A549 (cell line): ENCODE results near the gene EPHB1. TPM values are rescaled to one million over a fixed set of nuclear protein-coding genes. Genes with fewer than 3 reads are reported as not detected.

Experiments used
- ATAC-seq, 2 experiments: fragments of 200-7000 bp in 1 of 2; fragments of >200 bp in 1 of 2; cut with Nextera tagmentation in 1 of 2; cut with Tn5 transposase in 1 of 2; 3 replicates each; pipeline versions ENCODE4 v1.8.0 to v1.9.1; 2018 to 2020; ENCODE audit warnings: mild to moderate bottlenecking in 1 of 2, moderate library complexity in 1 of 2
- CTCF ChIA-PET: fragments of 300-600 bp; sonication (Branson Sonifier 250); formaldehyde crosslinking; extraction: SDS; loops from one replicate; lab custom pipeline; 2021; ENCODE audit warnings: antibody characterized with exemption, inconsistent platforms; lab: Yijun Ruan, JAX
- POLR2A ChIA-PET: fragments of 350-600 bp; formaldehyde crosslinking; extraction: SDS; loops from one replicate; lab custom pipeline; 2021; ENCODE audit warnings: antibody characterized with exemption, inconsistent platforms; lab: Yijun Ruan, JAX
- DNase-seq, 2 experiments: peaks; one replicate each; pipeline versions ENCODE4 v3.0.0 to v3.0.0-alpha.2; 2011 to 2016; ENCODE audit warnings: low read depth in 1 of 2, low spot score in 1 of 2
- FAIRE-seq: peaks from 2 replicates; lab custom pipeline; 2011; peaks lifted over from hg19 to GRCh38; lab: Jason Lieb, UNC
- H3K27ac ChIP-seq, 2 experiments: fragments of >200 bp; sonication (Bioruptor Twin); formaldehyde crosslinking; 3 replicates each; pipeline ENCODE4 v1.5.1; 2016 to 2017
- H3K4me1 ChIP-seq: fragments of >200 bp; sonication (Bioruptor Twin); formaldehyde crosslinking; 3 replicates; pipeline ENCODE4 v1.6.1; 2016
- H3K4me2 ChIP-seq: fragments of >200 bp; sonication (Bioruptor Twin); formaldehyde crosslinking; 3 replicates; pipeline ENCODE4 v1.6.1; 2016
- H3K4me3 ChIP-seq: fragments of >200 bp; sonication (Bioruptor Twin); formaldehyde crosslinking; 3 replicates; pipeline ENCODE4 v1.5.1; 2016
- H3K9me3 ChIP-seq: fragments of >200 bp; sonication (Bioruptor Twin); formaldehyde crosslinking; 3 replicates; pipeline ENCODE4 v1.6.1; 2016
- BHLHE40 ChIP-seq: IDR thresholded peaks from 2 replicates; pipeline ENCODE4 v1.6.1; 2012; ENCODE audit warnings: low read depth, low read length, inconsistent platforms
- CBX2 ChIP-seq: fragments of 200-600 bp; sonication (generic); IDR thresholded peaks from 2 replicates; pipeline ENCODE4 v1.6.1; 2016; ENCODE audit warnings: low read depth, mild to moderate bottlenecking, borderline replicate concordance
- FOSB ChIP-seq: fragments of 250-450 bp; sonication (Bioruptor Pico); IDR thresholded peaks from 2 replicates; pipeline ENCODE4 v1.5.0; 2020; ENCODE audit warnings: mild to moderate bottlenecking, moderate library complexity
- FOXS1 ChIP-seq: fragments of 250-450 bp; sonication (Bioruptor Pico); IDR thresholded peaks from 2 replicates; pipeline ENCODE4 v1.5.0; 2020; ENCODE audit warnings: mild to moderate bottlenecking, moderate library complexity
- GATA3 ChIP-seq: IDR thresholded peaks from 2 replicates; pipeline ENCODE4 v1.6.1; 2012; ENCODE audit warnings: borderline replicate concordance
- HMGXB4 ChIP-seq: fragments of 250-450 bp; sonication (Bioruptor Pico); IDR thresholded peaks from 2 replicates; pipeline ENCODE4 v1.5.0; 2021; ENCODE audit warnings: mild to moderate bottlenecking, moderate library complexity, borderline replicate concordance
- HOXA7 ChIP-seq: fragments of 250-450 bp; sonication (Bioruptor Pico); IDR thresholded peaks from 2 replicates; pipeline ENCODE4 v1.5.0; 2020; ENCODE audit warnings: mild to moderate bottlenecking, moderate library complexity
- HOXB13 ChIP-seq: fragments of 250-450 bp; sonication (Bioruptor Pico); IDR thresholded peaks from 2 replicates; pipeline ENCODE4 v1.5.0; 2020; ENCODE audit warnings: low read depth, mild to moderate bottlenecking, moderate library complexity
- KDM5A ChIP-seq: fragments of 200-600 bp; sonication (generic); IDR thresholded peaks from 2 replicates; pipeline ENCODE4 v1.6.1; 2016; ENCODE audit warnings: antibody characterized with exemption, mild to moderate bottlenecking
- MAZ ChIP-seq: fragments of 150-350 bp; IDR thresholded peaks from 2 replicates; pipeline ENCODE4 v1.6.1; 2014; ENCODE audit warnings: antibody characterized with exemption, low read depth, low read length, borderline replicate concordance
- MYC ChIP-seq: IDR thresholded peaks from 2 replicates; pipeline ENCODE4 v1.6.1; 2012; ENCODE audit warnings: mild to moderate bottlenecking, inconsistent platforms, low read length, improper control_type of control experiment, borderline replicate concordance
- NFE2L2 ChIP-seq: fragments of 150-350 bp; conservative IDR thresholded peaks from 2 replicates; pipeline ENCODE4 v1.6.1; 2014; ENCODE audit warnings: low read length
- POLR2A ChIP-seq: IDR thresholded peaks from 2 replicates; pipeline ENCODE4 v1.6.1; 2012; ENCODE audit warnings: mild to moderate bottlenecking, low read length
- RAD21 ChIP-seq, 2 experiments: fragments of >200 bp in 1 of 2; sonication (Bioruptor Twin) in 1 of 2; formaldehyde crosslinking in 1 of 2; IDR thresholded peaks in 1 of 2; conservative IDR thresholded peaks in 1 of 2; 2 replicates in 1 of 2; 3 replicates in 1 of 2; pipeline ENCODE4 v1.6.1; 2012 to 2018; ENCODE audit warnings: inconsistent platforms in 1 of 2
- RFX5 ChIP-seq: fragments of 450-650 bp; IDR thresholded peaks from 2 replicates; pipeline ENCODE4 v1.7.1; 2014; ENCODE audit warnings: antibody characterized with exemption, mild to moderate bottlenecking, moderate library complexity
- SMC3 ChIP-seq: fragments of >200 bp; sonication (Bioruptor Twin); formaldehyde crosslinking; IDR thresholded peaks from 3 replicates; pipeline ENCODE4 v1.6.1; 2018; ENCODE audit warnings: inconsistent platforms
- SREBF2 ChIP-seq: fragments of 450-650 bp; IDR thresholded peaks from 2 replicates; pipeline ENCODE4 v1.6.1; 2014; ENCODE audit warnings: mild to moderate bottlenecking, moderate library complexity
- ZNF302 ChIP-seq: fragments of 250-450 bp; sonication (Bioruptor Pico); IDR thresholded peaks from 2 replicates; pipeline ENCODE4 v1.9.0; 2021; ENCODE audit warnings: inconsistent platforms, mild to moderate bottlenecking, moderate library complexity
- WGBS: methylation state at CpG from one replicate; pipeline ENCODE4 v1.1.6; 2017; ENCODE audit errors: missing lambda C conversion rate; 5-methylcytosine and 5-hydroxymethylcytosine counted together
- polyA plus RNA-seq, 4 experiments: library from polyadenylated mRNA; depleted of rRNA in 3 of 4; stranded (reverse); fragments of >200 nt; fragmentation: RNase III in 1 of 4; extraction: RNeasy Plus Mini Kit Qiagen cat#74134 plus additional on column Dnase treatment in 1 of 4; gene quantifications; 2 replicates in 3 of 4; 3 replicates in 1 of 4; pipeline ENCODE4 v1.2.3, GENCODE V29; 2011 to 2017
- TF ChIP-seq, protein P1 (sequence below): fragments of 200-600 bp; sonication (generic); IDR thresholded peaks from 2 replicates; pipeline ENCODE4 v1.6.1; 2016; ENCODE audit warnings: antibody characterized with exemption, mild to moderate bottlenecking, moderate library complexity
- TF ChIP-seq, protein P2 (sequence below): IDR thresholded peaks from 2 replicates; pipeline ENCODE4 v1.6.1; 2012
- TF ChIP-seq, protein P3 (sequence below): IDR thresholded peaks from 2 replicates; pipeline ENCODE4 v1.6.1; 2012; ENCODE audit warnings: low read depth, borderline replicate concordance
- TF ChIP-seq, protein P4 (sequence below): fragments of 150-350 bp; IDR thresholded peaks from 2 replicates; pipeline ENCODE4 v1.6.1; 2014; ENCODE audit warnings: low read depth, mild to moderate bottlenecking, low read length

Gene EPHB1
- polyA plus RNA-seq, 2 of the 4 experiments (the other 2 are of a cell fraction): 0.18 to 0.21 TPM

- DNase-seq (peak in 1 of 2 experiments; percentile 1), ATAC-seq (no peak), FAIRE-seq (no peak)
- Histone ChIP-seq H3K4me3 (no peak overlapping the region), H3K9me3 (no peaks in the 10 kb centered on the region), H3K4me2 (no peak overlapping the region), H3K27ac (no peak overlapping the region), H3K4me1 (no peaks in the 10 kb centered on the region)
- POLR2A ChIA-PET: no interaction called here
- CTCF ChIA-PET: no interaction called here
- 0% methylated on average over 2 of the region's 2 CpGs for WGBS
- no peak for TF ChIP-seq POLR2A
- TF ChIP-seq, protein P1, sequence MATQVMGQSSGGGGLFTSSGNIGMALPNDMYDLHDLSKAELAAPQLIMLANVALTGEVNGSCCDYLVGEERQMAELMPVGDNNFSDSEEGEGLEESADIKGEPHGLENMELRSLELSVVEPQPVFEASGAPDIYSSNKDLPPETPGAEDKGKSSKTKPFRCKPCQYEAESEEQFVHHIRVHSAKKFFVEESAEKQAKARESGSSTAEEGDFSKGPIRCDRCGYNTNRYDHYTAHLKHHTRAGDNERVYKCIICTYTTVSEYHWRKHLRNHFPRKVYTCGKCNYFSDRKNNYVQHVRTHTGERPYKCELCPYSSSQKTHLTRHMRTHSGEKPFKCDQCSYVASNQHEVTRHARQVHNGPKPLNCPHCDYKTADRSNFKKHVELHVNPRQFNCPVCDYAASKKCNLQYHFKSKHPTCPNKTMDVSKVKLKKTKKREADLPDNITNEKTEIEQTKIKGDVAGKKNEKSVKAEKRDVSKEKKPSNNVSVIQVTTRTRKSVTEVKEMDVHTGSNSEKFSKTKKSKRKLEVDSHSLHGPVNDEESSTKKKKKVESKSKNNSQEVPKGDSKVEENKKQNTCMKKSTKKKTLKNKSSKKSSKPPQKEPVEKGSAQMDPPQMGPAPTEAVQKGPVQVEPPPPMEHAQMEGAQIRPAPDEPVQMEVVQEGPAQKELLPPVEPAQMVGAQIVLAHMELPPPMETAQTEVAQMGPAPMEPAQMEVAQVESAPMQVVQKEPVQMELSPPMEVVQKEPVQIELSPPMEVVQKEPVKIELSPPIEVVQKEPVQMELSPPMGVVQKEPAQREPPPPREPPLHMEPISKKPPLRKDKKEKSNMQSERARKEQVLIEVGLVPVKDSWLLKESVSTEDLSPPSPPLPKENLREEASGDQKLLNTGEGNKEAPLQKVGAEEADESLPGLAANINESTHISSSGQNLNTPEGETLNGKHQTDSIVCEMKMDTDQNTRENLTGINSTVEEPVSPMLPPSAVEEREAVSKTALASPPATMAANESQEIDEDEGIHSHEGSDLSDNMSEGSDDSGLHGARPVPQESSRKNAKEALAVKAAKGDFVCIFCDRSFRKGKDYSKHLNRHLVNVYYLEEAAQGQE: peak; percentile 88
Observed at GRCh38 chr3:135125171-135125801, 330.2 kb downstream of the EPHB1 start.

DNA sequence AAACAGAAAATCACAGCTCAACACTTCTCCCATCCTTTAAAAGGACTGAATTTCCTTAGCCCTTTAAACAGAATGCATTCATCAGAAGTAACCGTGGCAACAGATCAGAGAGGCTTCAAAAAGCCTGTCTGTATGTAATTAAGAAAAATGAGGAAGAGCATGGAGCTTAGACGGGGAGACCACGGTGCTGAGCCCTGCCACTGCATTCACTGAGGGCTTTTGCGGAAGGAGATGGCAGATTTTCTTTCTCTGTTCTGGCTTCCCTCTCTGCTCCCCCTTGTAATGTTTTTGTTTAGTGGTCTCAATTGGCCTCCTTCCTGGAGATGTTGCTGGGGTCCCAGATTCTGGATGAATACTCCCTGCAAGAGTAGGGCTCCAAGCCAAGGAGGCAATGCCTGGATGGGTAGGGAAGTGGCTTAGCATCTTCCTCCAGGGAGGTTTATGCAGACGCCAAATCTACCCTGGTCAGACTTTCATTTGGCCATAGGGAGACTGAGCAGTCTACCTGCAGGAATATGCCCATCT, 332.9 kb downstream of the EPHB1 start:
- DNase-seq: no peak
- Histone ChIP-seq H3K4me3 (no peak overlapping the region), H3K9me3 (no peaks in the 10 kb centered on the region), H3K4me1 (no peaks in the 10 kb centered on the region), H3K4me2 (no peak overlapping the region), H3K27ac (no peak overlapping the region)
- POLR2A ChIA-PET: no interaction called here
- FAIRE-seq: no peak
- 25% methylated on average over 4 of the region's 5 CpGs for WGBS
- ATAC-seq: no peak
- CTCF ChIA-PET: no interaction called here
- TF ChIP-seq SREBF2 (no peak), ZNF302 (CRISPR knock-in tag) (no peak), SMC3 (no peak), NFE2L2 (no peak), FOXS1 (CRISPR knock-in tag) (no peak), KDM5A (no peak), MYC (no peak), RAD21 (conservative IDR thresholded peaks at IDR 0.05 in 1 of 2, IDR thresholded peaks at IDR 0.05 in 1 of 2) (no peak), GATA3 (no peak), MAZ (no peak), FOSB (CRISPR knock-in tag) (no peak), RFX5 (no peak), HOXB13 (CRISPR knock-in tag) (no peak)
- TF ChIP-seq, protein P2, sequence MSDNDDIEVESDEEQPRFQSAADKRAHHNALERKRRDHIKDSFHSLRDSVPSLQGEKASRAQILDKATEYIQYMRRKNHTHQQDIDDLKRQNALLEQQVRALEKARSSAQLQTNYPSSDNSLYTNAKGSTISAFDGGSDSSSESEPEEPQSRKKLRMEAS: no peak
- TF ChIP-seq, protein P3, sequence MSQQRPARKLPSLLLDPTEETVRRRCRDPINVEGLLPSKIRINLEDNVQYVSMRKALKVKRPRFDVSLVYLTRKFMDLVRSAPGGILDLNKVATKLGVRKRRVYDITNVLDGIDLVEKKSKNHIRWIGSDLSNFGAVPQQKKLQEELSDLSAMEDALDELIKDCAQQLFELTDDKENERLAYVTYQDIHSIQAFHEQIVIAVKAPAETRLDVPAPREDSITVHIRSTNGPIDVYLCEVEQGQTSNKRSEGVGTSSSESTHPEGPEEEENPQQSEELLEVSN: no peak

DNA sequence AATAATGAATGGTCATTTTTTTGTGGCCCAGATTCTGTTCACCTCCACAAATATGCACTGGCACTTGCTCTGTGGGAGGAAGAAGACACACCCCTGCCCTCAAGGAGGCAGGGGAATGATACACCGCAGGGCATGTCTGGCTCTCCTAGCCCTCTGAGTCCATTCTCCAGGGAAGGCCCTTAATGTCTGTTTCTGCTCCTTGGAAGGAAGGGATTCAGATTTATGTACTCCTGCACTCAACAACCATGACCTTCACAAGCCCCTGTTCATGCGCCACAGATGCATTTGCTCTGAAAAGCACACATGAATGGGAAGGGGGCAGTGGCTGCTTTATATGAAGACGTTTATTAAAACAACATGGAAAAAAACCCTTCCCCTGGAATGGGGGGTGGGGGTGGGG, 333.8 kb downstream of the EPHB1 start:
- 43% methylated on average over 2 of the region's 3 CpGs for WGBS
- no peaks in the 10 kb centered on the region for H3K9me3 ChIP-seq
- no peak for DNase-seq
- H3K4me2 ChIP-seq: no peak overlapping the region
- ChIA-PET POLR2A (no interaction called here), CTCF (no interaction called here)
- no peak for FAIRE-seq
- TF ChIP-seq, protein P4, sequence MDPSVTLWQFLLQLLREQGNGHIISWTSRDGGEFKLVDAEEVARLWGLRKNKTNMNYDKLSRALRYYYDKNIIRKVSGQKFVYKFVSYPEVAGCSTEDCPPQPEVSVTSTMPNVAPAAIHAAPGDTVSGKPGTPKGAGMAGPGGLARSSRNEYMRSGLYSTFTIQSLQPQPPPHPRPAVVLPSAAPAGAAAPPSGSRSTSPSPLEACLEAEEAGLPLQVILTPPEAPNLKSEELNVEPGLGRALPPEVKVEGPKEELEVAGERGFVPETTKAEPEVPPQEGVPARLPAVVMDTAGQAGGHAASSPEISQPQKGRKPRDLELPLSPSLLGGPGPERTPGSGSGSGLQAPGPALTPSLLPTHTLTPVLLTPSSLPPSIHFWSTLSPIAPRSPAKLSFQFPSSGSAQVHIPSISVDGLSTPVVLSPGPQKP: no peak
- TF ChIP-seq CBX2: no peak
- TF ChIP-seq BHLHE40: no peak
- no peak for TF ChIP-seq HMGXB4 (CRISPR knock-in tag)
- TF ChIP-seq HOXA7 (CRISPR knock-in tag): no peak
- no peak overlapping the region for H3K27ac ChIP-seq
- no peak overlapping the region for H3K4me3 ChIP-seq
- H3K4me1 ChIP-seq: no peaks in the 10 kb centered on the region
- no peak for ATAC-seq
